HCT116 (cell line): ENCODE measurements around the gene FBXL7. TPM values are rescaled to one million over a fixed set of nuclear protein-coding genes. Genes with fewer than 3 reads are reported as not detected.

Experiments used
- ATAC-seq: fragments of 200-7000 bp; cut with Tn5 transposase; 2 replicates; pipeline ENCODE4 v1.9.1; 2020; ENCODE audit warnings: mild to moderate bottlenecking, moderate library complexity
- BruUV-seq: library from RNA; stranded (reverse); fragments of 400-500 nt; replicated peaks from 2 replicates; lab custom pipeline; 2021; lab: Mats Ljungman, UMichigan
- CTCF ChIA-PET: fragments of 300-600 bp; sonication (Branson Sonifier 250); formaldehyde crosslinking; loops from one replicate; lab custom pipeline; 2021; ENCODE audit warnings: antibody characterized with exemption; lab: Charles Lee
- POLR2A ChIA-PET: fragments of 300-600, 350-600 bp; sonication (Branson Sonifier 250); formaldehyde crosslinking; loops from one replicate; lab custom pipeline; 2021; ENCODE audit warnings: antibody characterized with exemption; lab: Charles Lee
- RAD21 ChIA-PET, 2 experiments: fragments of 300-600 bp; sonication (Branson Sonifier 250); formaldehyde crosslinking; loops; one replicate each; lab custom pipeline; 2023; ENCODE audit warnings: low total read pairs in 2 of 2; ENCODE audit not compliant: uncharacterized antibody in 2 of 2, unreplicated experiment in 2 of 2, low non-redundant PET in 1 of 2; lab: Charles Lee
- DNase-seq: peaks from one replicate; pipeline ENCODE4 v3.0.0-alpha.2; 2010; ENCODE audit warnings: low read depth, low spot score
- H2AFZ ChIP-seq: fragments of 200-600 bp; shearing (Covaris generic), sonication (generic); 2 replicates; pipeline ENCODE4 v1.6.1; 2017; ENCODE audit warnings: low read depth, mixed run types, mixed read lengths, antibody characterized with exemption, low read length; ENCODE audit not compliant: poor library complexity, severe bottlenecking
- H3K27ac ChIP-seq: 2 replicates; pipeline ENCODE4 v1.5.1; 2012; ENCODE audit warnings: low read depth, low read length
- H3K27me3 ChIP-seq: fragments of 200-600 bp; sonication (generic); 2 replicates; pipeline ENCODE4 v1.6.1; 2016; ENCODE audit warnings: mixed run types, low read length, mixed read lengths; ENCODE audit not compliant: insufficient read depth
- H3K36me3 ChIP-seq, 2 experiments: fragments of 200-500 bp in 1 of 2; fragments of 200-600 bp in 1 of 2; sonication (Bioruptor generic) in 1 of 2; sonication (generic) in 1 of 2; 2 replicates each; pipeline versions ENCODE4 v1.5.1 to v1.6.1; 2014 to 2016; ENCODE audit warnings: low read length in 2 of 2, inconsistent platforms in 1 of 2, mixed read lengths in 1 of 2, mixed run types in 1 of 2; ENCODE audit not compliant: insufficient read depth in 2 of 2, control insufficient read depth in 1 of 2
- H3K4me1 ChIP-seq, 2 experiments: fragments of 200-600 bp in 1 of 2; sonication (generic) in 1 of 2; 2 replicates each; pipeline versions ENCODE4 v1.5.1 to v1.6.1; 2012 to 2017; ENCODE audit warnings: low read length in 2 of 2, inconsistent platforms in 1 of 2, mild to moderate bottlenecking in 1 of 2, mixed read lengths in 1 of 2, mixed run types in 1 of 2, moderate library complexity in 1 of 2; ENCODE audit not compliant: insufficient read depth in 2 of 2, control insufficient read depth in 1 of 2
- H3K4me2 ChIP-seq: fragments of 200-600 bp; sonication (generic); 2 replicates; pipeline ENCODE4 v1.6.1; 2017; ENCODE audit warnings: mixed run types, low read length, mixed read lengths
- H3K4me3 ChIP-seq, 2 experiments: fragments of 200-600 bp in 1 of 2; sonication (generic) in 1 of 2; replicated peaks in 1 of 2; 2 replicates each; pipeline ENCODE4 v1.5.1; 2011 to 2016; ENCODE audit warnings: low read length in 2 of 2, control low read depth in 1 of 2, low read depth in 1 of 2, mild to moderate bottlenecking in 1 of 2, mixed read lengths in 1 of 2, mixed run types in 1 of 2
- H3K79me2 ChIP-seq: fragments of 200-600 bp; sonication (generic); 2 replicates; pipeline ENCODE4 v1.6.1; 2017; ENCODE audit warnings: mild to moderate bottlenecking, mixed run types, low read length, moderate library complexity, mixed read lengths; ENCODE audit not compliant: insufficient read depth
- H3K9ac ChIP-seq: fragments of 200-600 bp; sonication (generic); 2 replicates; pipeline ENCODE4 v1.6.1; 2016; ENCODE audit warnings: low read length, mixed read lengths
- H3K9me2 ChIP-seq: fragments of 200-600 bp; sonication (generic), shearing (Covaris generic); 2 replicates; pipeline ENCODE4 v1.6.1; 2017; ENCODE audit warnings: mixed run types, mild to moderate bottlenecking, moderate library complexity; ENCODE audit not compliant: insufficient read depth
- H3K9me3 ChIP-seq, 2 experiments: fragments of 200-500 bp in 1 of 2; fragments of 200-600 bp in 1 of 2; sonication (Bioruptor generic) in 1 of 2; sonication (generic) in 1 of 2; 2 replicates each; pipeline ENCODE4 v1.6.1; 2014 to 2017; ENCODE audit warnings: low read length in 2 of 2, mixed read lengths in 2 of 2, inconsistent platforms in 1 of 2, low read depth in 1 of 2, mild to moderate bottlenecking in 1 of 2, mixed run types in 1 of 2, moderate library complexity in 1 of 2; ENCODE audit not compliant: control insufficient read depth in 1 of 2, insufficient read depth in 1 of 2
- H4K20me1 ChIP-seq: fragments of 200-600 bp; sonication (generic), shearing (Covaris generic); 2 replicates; pipeline ENCODE4 v1.6.1; 2017; ENCODE audit warnings: mixed run types, mild to moderate bottlenecking, moderate library complexity; ENCODE audit not compliant: insufficient read depth
- EZH2phosphoT487 ChIP-seq: fragments of 200-600 bp; IDR thresholded peaks from 2 replicates; pipeline ENCODE4 v1.6.1; 2018; ENCODE audit warnings: antibody characterized with exemption, borderline replicate concordance
- POLR2A ChIP-seq: IDR thresholded peaks from 2 replicates; pipeline ENCODE4 v1.7.0; 2011; ENCODE audit warnings: borderline replicate concordance; ENCODE audit not compliant: insufficient read depth, insufficient read length; ENCODE audit errors: extremely low read depth
- POLR2AphosphoS5 ChIP-seq: IDR thresholded peaks from 2 replicates; pipeline ENCODE4 v1.6.1; 2011; ENCODE audit warnings: mild to moderate bottlenecking, low read depth, low read length, moderate library complexity
- SIN3A ChIP-seq: IDR thresholded peaks from 2 replicates; pipeline ENCODE4 v1.6.1; 2012; ENCODE audit warnings: low read depth
- intact Hi-C: fragments of 100-400 bp; cut with micrococcal nuclease; formaldehyde crosslinking; loops from 2 replicates; pipeline ENCODE4 v1.10.0; 2022
- total RNA-seq: library from RNA; stranded (reverse); gene quantifications from one replicate; pipeline ENCODE4 v1.2.1, GENCODE V29; 2021; ENCODE audit not compliant: unreplicated experiment

FBXL7 gene
- total RNA-seq, 1 experiment from 2014 or later = 0.05 TPM

GRCh38 chr5:15680455-15680854 is 180.5 kb downstream of the FBXL7 start:
- ChIA-PET CTCF (no interaction called here), RAD21 (no interaction called here), POLR2A (no interaction called here)
- TF ChIP-seq POLR2AphosphoS5 (no peak), SIN3A (no peak), POLR2A (no peak), EZH2phosphoT487 (no peak)
- BruUV-seq = no TSS peak
- H3K9me3 ChIP-seq = peaks cover 4 to 14% of the 10 kb centered on the region in 2 experiments; a peak in 2 of 4 replicates
- no peak overlapping the region for H2AFZ ChIP-seq
- no peaks in the 10 kb centered on the region for H3K79me2 ChIP-seq
- H4K20me1 ChIP-seq = no peaks in the 10 kb centered on the region
- DNase-seq (no peak), ATAC-seq (no peak)
- no peaks in the 10 kb centered on the region for H3K4me1 ChIP-seq
- no peak overlapping the region for H3K4me2 ChIP-seq
- H3K36me3 ChIP-seq = no peaks in the 10 kb centered on the region
- no peaks in the 10 kb centered on the region for H3K27me3 ChIP-seq
- intact Hi-C loops = no loop called here
- H3K4me3 ChIP-seq = no peak overlapping the region
- no peaks in the 10 kb centered on the region for H3K9me2 ChIP-seq
- H3K27ac ChIP-seq = no peak overlapping the region
- H3K9ac ChIP-seq = no peak overlapping the region

GRCh38 chr5:15682122-15682521 is 182.1 kb downstream of the FBXL7 start:
- Histone ChIP-seq H3K36me3 (no peaks in the 10 kb centered on the region), H2AFZ (no peak overlapping the region), H3K9me2 (no peaks in the 10 kb centered on the region), H3K4me3 (no peak overlapping the region), H3K9ac (no peak overlapping the region), H3K4me2 (no peak overlapping the region), H3K9me3 (peaks cover 5 to 15% of the 10 kb centered on the region in 2 experiments; a peak in 2 of 4 replicates), H3K27me3 (no peaks in the 10 kb centered on the region), H4K20me1 (no peaks in the 10 kb centered on the region), H3K4me1 (no peaks in the 10 kb centered on the region), H3K79me2 (no peaks in the 10 kb centered on the region), H3K27ac (no peak overlapping the region)
- RAD21 ChIA-PET = no interaction called here
- POLR2A ChIA-PET = no interaction called here
- no peak for ATAC-seq
- BruUV-seq = no TSS peak
- DNase-seq = no peak
- CTCF ChIA-PET = no interaction called here
- TF ChIP-seq POLR2AphosphoS5 = no peak
- intact Hi-C loops = no loop called here
